SK-N-SH (cell line): ENCODE data around the gene CCNG1. TPM values are rescaled to one million over a fixed set of nuclear protein-coding genes. Genes with fewer than 3 reads are reported as not detected.

Source experiments
- CTCF ChIA-PET: fragments of 300-600, 350-600 bp; formaldehyde crosslinking; extraction: SDS; loops from one replicate; lab custom pipeline; 2021; lab: Yijun Ruan, JAX
- POLR2A ChIA-PET: fragments of 350-600 bp; sonication (Branson Sonifier 250); formaldehyde crosslinking; extraction: SDS; loops from one replicate; lab custom pipeline; 2020; ENCODE audit warnings: antibody characterized with exemption, inconsistent platforms; lab: Yijun Ruan, JAX
- DNase-seq: peaks from one replicate; pipeline ENCODE4 v3.0.0; 2012
- H2AFZ ChIP-seq: fragments of 200-600 bp; sonication (generic); 2 replicates; pipeline ENCODE4 v1.8.1; 2016; ENCODE audit warnings: antibody characterized with exemption, mild to moderate bottlenecking, low read depth
- H3F3A ChIP-seq: fragments of 200-600 bp; sonication (generic); replicated peaks from 2 replicates; pipeline ENCODE3; 2016; ENCODE audit warnings: antibody characterized with exemption, mild to moderate bottlenecking; ENCODE audit not compliant: insufficient read depth
- H3K27ac ChIP-seq, 2 experiments: fragments of 200-500 bp in 1 of 2; fragments of 200-600 bp in 1 of 2; sonication (Bioruptor generic) in 1 of 2; sonication (generic), shearing (Covaris generic) in 1 of 2; 2 replicates each; pipeline versions ENCODE4 v1.5.1 to v1.6.1; 2014 to 2016; ENCODE audit warnings: low read depth in 2 of 2, inconsistent platforms in 1 of 2, low read length in 1 of 2, mild to moderate bottlenecking in 1 of 2, mixed read lengths in 1 of 2
- H3K27me3 ChIP-seq: fragments of 200-600 bp; sonication (generic), shearing (Covaris generic); 2 replicates; pipeline ENCODE4 v1.6.1; 2016; ENCODE audit warnings: mixed run types; ENCODE audit not compliant: insufficient read depth
- H3K36me3 ChIP-seq, 2 experiments: fragments of 200-500 bp in 1 of 2; fragments of 200-600 bp in 1 of 2; sonication (Bioruptor generic) in 1 of 2; sonication (generic) in 1 of 2; replicated peaks in 1 of 2; 2 replicates each; pipeline versions ENCODE3 to v1.5.1; 2014 to 2016; ENCODE audit warnings: low read length in 1 of 2, mild to moderate bottlenecking in 1 of 2; ENCODE audit not compliant: insufficient read depth in 2 of 2, control insufficient read depth in 1 of 2
- H3K4me1 ChIP-seq, 2 experiments: fragments of 200-500 bp in 1 of 2; fragments of 200-600 bp in 1 of 2; sonication (Bioruptor generic) in 1 of 2; sonication (generic), shearing (Covaris generic) in 1 of 2; 2 replicates each; pipeline versions ENCODE4 v1.5.1 to v1.6.1; 2014 to 2016; ENCODE audit warnings: low read depth in 1 of 2, low read length in 1 of 2, mixed run types in 1 of 2; ENCODE audit not compliant: insufficient read depth in 2 of 2, control insufficient read depth in 1 of 2
- H3K4me2 ChIP-seq: fragments of 200-600 bp; sonication (generic), shearing (Covaris generic); 2 replicates; pipeline ENCODE4 v1.6.1; 2017; ENCODE audit warnings: mixed run types
- H3K4me3 ChIP-seq, 2 experiments: fragments of 200-500 bp in 1 of 2; fragments of 200-600 bp in 1 of 2; sonication (Bioruptor generic) in 1 of 2; sonication (generic), shearing (Covaris generic) in 1 of 2; 2 replicates each; pipeline versions ENCODE4 v1.5.1 to v1.8.1; 2014 to 2016; ENCODE audit warnings: low read depth in 2 of 2, inconsistent platforms in 1 of 2, low read length in 1 of 2, mild to moderate bottlenecking in 1 of 2, mixed read lengths in 1 of 2, moderate library complexity in 1 of 2
- H3K79me2 ChIP-seq: fragments of 200-600 bp; sonication (generic); 2 replicates; pipeline ENCODE4 v1.8.1; 2017; ENCODE audit warnings: mild to moderate bottlenecking; ENCODE audit not compliant: insufficient read depth
- H3K9ac ChIP-seq: fragments of 200-600 bp; sonication (generic); 2 replicates; pipeline ENCODE4 v1.6.1; 2017; ENCODE audit warnings: mixed run types
- H3K9me2 ChIP-seq: fragments of 200-600 bp; sonication (generic); 2 replicates; pipeline ENCODE4 v1.6.1; 2017; ENCODE audit warnings: mixed run types
- H3K9me3 ChIP-seq: fragments of 200-600 bp; sonication (generic); 2 replicates; pipeline ENCODE4 v1.6.1; 2017; ENCODE audit warnings: mixed run types, mild to moderate bottlenecking, moderate library complexity
- H4K20me1 ChIP-seq: fragments of 200-600 bp; sonication (generic); 2 replicates; pipeline ENCODE4 v1.6.1; 2017; ENCODE audit warnings: mild to moderate bottlenecking, mixed run types; ENCODE audit not compliant: insufficient read depth
- FOSL2 ChIP-seq: IDR thresholded peaks from 2 replicates; pipeline ENCODE4 v1.4.0; 2012; ENCODE audit warnings: low read depth, mild to moderate bottlenecking, moderate library complexity, borderline replicate concordance
- FOXJ3 ChIP-seq: sonication (generic); formaldehyde crosslinking; IDR thresholded peaks from 2 replicates; pipeline ENCODE4 v1.5.1; 2020; ENCODE audit warnings: mild to moderate bottlenecking, missing genetic modification reagents
- GABPA ChIP-seq: IDR thresholded peaks from 2 replicates; pipeline ENCODE4 v1.4.0; 2012; ENCODE audit warnings: low read depth, mild to moderate bottlenecking
- MAX ChIP-seq: IDR thresholded peaks from 2 replicates; pipeline ENCODE4 v1.4.0; 2012; ENCODE audit warnings: low read depth
- MXI1 ChIP-seq: IDR thresholded peaks from 2 replicates; pipeline ENCODE4 v1.6.1; 2012; ENCODE audit warnings: mild to moderate bottlenecking, low read depth, low read length, improper control_type of control experiment
- NFIC ChIP-seq: IDR thresholded peaks from 2 replicates; pipeline ENCODE4 v1.4.0; 2012; ENCODE audit warnings: borderline replicate concordance
- POLR2AphosphoS5 ChIP-seq: IDR thresholded peaks from 2 replicates; pipeline ENCODE4 v1.6.1; 2012; ENCODE audit warnings: low read depth, low read length
- RAD21 ChIP-seq: IDR thresholded peaks from 2 replicates; pipeline ENCODE4 v1.6.1; 2012; ENCODE audit warnings: mild to moderate bottlenecking, low read length
- RCOR1 ChIP-seq: fragments of 150-350 bp; IDR thresholded peaks from 2 replicates; pipeline ENCODE4 v1.6.1; 2017; ENCODE audit warnings: antibody characterized with exemption, low read length
- REST ChIP-seq: IDR thresholded peaks from 2 replicates; pipeline ENCODE4 v1.6.1; 2012; ENCODE audit warnings: mild to moderate bottlenecking, low read depth, low read length, moderate library complexity
- RFX5 ChIP-seq: IDR thresholded peaks from 2 replicates; pipeline ENCODE4 v1.6.1; 2012; ENCODE audit warnings: mild to moderate bottlenecking, improper control_type of control experiment, low read length
- RXRA ChIP-seq: IDR thresholded peaks from 2 replicates; pipeline ENCODE4 v1.4.0; 2012; ENCODE audit warnings: low read depth, mild to moderate bottlenecking, borderline replicate concordance
- SIN3A ChIP-seq: IDR thresholded peaks from 2 replicates; pipeline ENCODE4 v1.6.1; 2012; ENCODE audit warnings: low read depth, mild to moderate bottlenecking, low read length, moderate library complexity, borderline replicate concordance
- TAF1 ChIP-seq: IDR thresholded peaks from 2 replicates; pipeline ENCODE4 v1.6.1; 2012; ENCODE audit warnings: low read depth, mild to moderate bottlenecking, low read length, moderate library complexity, borderline replicate concordance
- TEAD4 ChIP-seq: IDR thresholded peaks from 2 replicates; pipeline ENCODE4 v1.4.0; 2012; ENCODE audit warnings: mild to moderate bottlenecking, borderline replicate concordance; ENCODE audit not compliant: insufficient read depth
- USF2 ChIP-seq: fragments of 150-350 bp; IDR thresholded peaks from 2 replicates; pipeline ENCODE4 v1.6.1; 2017; ENCODE audit warnings: antibody characterized with exemption, low read length, low read depth, borderline replicate concordance
- WGBS: methylation state at CpG from one replicate; pipeline ENCODE4 v1.1.6; 2017; ENCODE audit warnings: low lambda C conversion rate; 5-methylcytosine and 5-hydroxymethylcytosine counted together
- polyA plus RNA-seq, 3 experiments: library from polyadenylated mRNA; depleted of rRNA; stranded (reverse); fragments of >200 nt; gene quantifications; 2 replicates each; pipeline ENCODE4 v1.2.3, GENCODE V29; 2012

The CCNG1 gene
- polyA plus RNA-seq, 1 of the 3 experiments (the other 2 are of a cell fraction) = 49.0 TPM

GRCh38 chr5:163407034-163407655 is 30.2 kb upstream of the CCNG1 start:
- Histone ChIP-seq H2AFZ (no peak overlapping the region), H3K27me3 (no peaks in the 10 kb centered on the region)

More at GRCh38 chr5:163407034-163407655, 30.2 kb upstream of the CCNG1 start:
- Histone ChIP-seq H3F3A (no peaks in the 10 kb centered on the region), H3K4me1 (no peaks in the 10 kb centered on the region), H4K20me1 (no peaks in the 10 kb centered on the region), H3K4me3 (no peak overlapping the region), H3K79me2 (no peaks in the 10 kb centered on the region), H3K9me2 (no peaks in the 10 kb centered on the region), H3K27ac (no peak overlapping the region), H3K9me3 (no peaks in the 10 kb centered on the region), H3K36me3 (no peaks in the 10 kb centered on the region), H3K4me2 (no peak overlapping the region), H3K9ac (no peak overlapping the region)
- WGBS = 54% methylated on average over 2 of the region's 2 CpGs
- ChIA-PET CTCF (interaction anchor here (0.6 to 3.8 kb wide), 10 partner anchors 25 to 1555 kb away, joined by 3 to 68 read pairs (median 12); no protein-coding TSS in a partner anchor), POLR2A (no interaction called here)
- no peak for DNase-seq
- TF ChIP-seq RAD21 = no peak
- no peak for TF ChIP-seq FOXJ3 (CRISPR knock-in tag)
- no peak for TF ChIP-seq REST
- no peak for TF ChIP-seq RCOR1
- no peak for TF ChIP-seq GABPA
- TF ChIP-seq RFX5 = no peak
- no peak for TF ChIP-seq SIN3A
- no peak for TF ChIP-seq NFIC
- no peak for TF ChIP-seq MAX
- TF ChIP-seq FOSL2 = no peak
- no peak for TF ChIP-seq POLR2AphosphoS5
- TF ChIP-seq USF2 = no peak
- no peak for TF ChIP-seq TEAD4
- no peak for TF ChIP-seq RXRA
- no peak for TF ChIP-seq MXI1
- TF ChIP-seq TAF1 = no peak
